Duodenal mucosa (tissue), 2 donors: ENCODE measurements around the gene BID.

Experiments used
- H3K27ac ChIP-seq: one replicate; pipeline ENCODE4 v1.7.0; 2013; ENCODE audit warnings: low read depth, low read length
- H3K27me3 ChIP-seq, 2 donors: one replicate each; pipeline ENCODE4 v1.7.0; 2013; ENCODE audit warnings: low read length in 2 of 2, control low read depth in 1 of 2; ENCODE audit not compliant: insufficient read depth in 2 of 2, control insufficient read depth in 1 of 2
- H3K36me3 ChIP-seq, 2 donors: one replicate each; pipeline ENCODE4 v1.7.0; 2013; ENCODE audit warnings: low read length in 2 of 2, control low read depth in 1 of 2; ENCODE audit not compliant: insufficient read depth in 2 of 2, control insufficient read depth in 1 of 2
- H3K4me1 ChIP-seq, 2 donors: one replicate each; pipeline ENCODE4 v1.7.0; 2013; ENCODE audit warnings: low read length in 2 of 2, control low read depth in 1 of 2; ENCODE audit not compliant: insufficient read depth in 2 of 2, control insufficient read depth in 1 of 2
- H3K4me3 ChIP-seq, 2 donors: one replicate each; pipeline ENCODE4 v1.7.0; 2013; ENCODE audit warnings: low read length in 2 of 2, low read depth in 1 of 2
- H3K9ac ChIP-seq, 2 donors: one replicate each; pipeline ENCODE4 v1.7.0; 2013; ENCODE audit warnings: low read length in 2 of 2, low read depth in 1 of 2
- H3K9me3 ChIP-seq, 2 donors: one replicate each; pipeline ENCODE4 v1.7.0; 2013; ENCODE audit warnings: low read length in 2 of 2, control low read depth in 1 of 2; ENCODE audit not compliant: control insufficient read depth in 1 of 2

The BID gene

GRCh38 chr22:17777717-17778044, 3.4 kb upstream of the BID start:
- H3K27ac ChIP-seq, result peak overlapping the region; percentile 38
- peak overlapping the region; percentile 28 to 70 for H3K9ac ChIP-seq
- H3K36me3 ChIP-seq, result no peaks in the 10 kb centered on the region
- H3K4me3 ChIP-seq, result peak overlapping the region; percentile 53 to 77
- no peaks in the 10 kb centered on the region for H3K9me3 ChIP-seq
- no peaks in the 10 kb centered on the region for H3K27me3 ChIP-seq
- peaks cover 27 to 37% of the 10 kb centered on the region in 2 donors for H3K4me1 ChIP-seq

DNA sequence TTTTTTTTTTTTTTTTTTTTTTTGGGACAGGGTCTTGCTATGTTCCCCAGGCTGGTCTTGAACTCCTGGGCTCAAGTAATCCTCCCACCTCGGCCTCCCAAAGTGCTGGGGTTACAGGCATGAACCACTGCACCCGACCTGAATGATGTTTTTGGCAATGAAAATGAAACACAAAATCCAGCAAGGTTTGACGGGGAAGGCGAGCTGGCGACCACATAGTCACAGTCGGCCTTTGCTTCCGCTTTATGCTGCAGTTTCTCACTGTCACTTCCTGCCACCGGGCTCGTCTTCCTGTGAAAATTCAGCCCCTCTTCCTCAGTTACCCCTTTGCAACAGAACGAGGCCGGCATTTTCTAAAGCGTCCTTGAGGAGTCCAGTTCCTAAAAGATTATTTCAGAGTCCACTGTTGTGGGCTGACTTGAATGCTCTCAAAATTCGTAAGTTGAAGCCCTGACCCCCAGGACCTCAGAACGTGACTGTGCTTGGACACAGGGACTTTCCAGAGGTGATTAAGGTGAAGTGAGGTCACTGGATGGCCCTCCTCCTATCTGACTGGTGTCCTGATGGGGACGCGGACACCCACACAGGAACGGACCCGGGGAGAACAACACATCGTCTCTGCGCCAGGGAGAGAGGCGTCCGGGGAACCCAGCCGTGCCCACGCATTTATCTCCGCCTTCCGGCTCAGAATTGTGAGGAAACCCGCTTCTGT, 2.9 kb upstream of the BID start:
- H3K36me3 ChIP-seq, result no peaks in the 10 kb centered on the region
- peak overlapping the region; percentile 28 to 70 for H3K9ac ChIP-seq
- H3K27me3 ChIP-seq, result no peaks in the 10 kb centered on the region
- peak overlapping the region; percentile 53 to 77 for H3K4me3 ChIP-seq
- peaks cover 26 to 37% of the 10 kb centered on the region in 2 donors for H3K4me1 ChIP-seq
- peak overlapping the region; percentile 38 for H3K27ac ChIP-seq
- no peaks in the 10 kb centered on the region for H3K9me3 ChIP-seq

DNA sequence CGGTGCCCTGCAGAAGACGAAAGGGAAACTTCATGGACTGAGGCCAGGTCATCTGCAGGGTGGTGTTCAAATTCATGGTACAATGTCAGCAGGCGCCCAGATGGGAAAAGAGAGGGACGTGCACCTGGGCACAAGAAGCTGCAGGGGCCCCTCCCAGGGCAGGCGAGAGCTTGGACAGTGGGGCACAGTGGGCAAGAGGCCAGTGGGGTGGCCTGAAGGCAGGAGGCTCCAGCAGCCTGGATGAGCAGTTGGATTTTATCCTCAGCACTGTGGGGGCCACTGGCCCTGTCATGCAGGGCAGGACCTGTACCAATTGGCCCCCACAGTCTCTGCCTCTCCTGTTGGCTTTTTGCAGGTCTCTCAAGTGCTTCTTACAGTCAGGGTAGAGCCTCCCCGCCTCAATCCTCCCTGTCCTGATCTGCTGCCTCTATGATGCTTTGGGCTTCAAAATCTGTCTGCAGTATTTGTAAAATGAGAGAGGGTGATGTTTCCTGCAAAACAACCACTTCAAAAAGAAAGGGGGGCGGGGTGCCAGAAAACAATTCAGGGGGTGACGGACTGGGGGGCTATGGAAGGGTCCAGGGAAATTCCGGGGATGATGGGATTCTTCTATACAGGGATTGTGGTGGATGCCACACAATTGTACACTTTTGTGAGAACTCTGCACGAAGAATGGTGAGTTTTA, 1.7 kb upstream of the BID start:
- Histone ChIP-seq H3K9me3 (no peaks in the 10 kb centered on the region), H3K4me1 (peaks cover 23 to 39% of the 10 kb centered on the region in 2 donors), H3K27ac (no peak overlapping the region), H3K9ac (no peak overlapping the region), H3K36me3 (no peaks in the 10 kb centered on the region), H3K4me3 (no peak overlapping the region), H3K27me3 (no peaks in the 10 kb centered on the region)

GRCh38 chr22:17774926-17775685, 837 bp upstream of the BID start:
- Histone ChIP-seq H3K27me3 (no peaks in the 10 kb centered on the region), H3K9me3 (no peaks in the 10 kb centered on the region), H3K4me3 (no peak overlapping the region), H3K9ac (no peak overlapping the region), H3K36me3 (no peaks in the 10 kb centered on the region), H3K27ac (no peak overlapping the region), H3K4me1 (peaks cover 23 to 40% of the 10 kb centered on the region in 2 donors)

DNA sequence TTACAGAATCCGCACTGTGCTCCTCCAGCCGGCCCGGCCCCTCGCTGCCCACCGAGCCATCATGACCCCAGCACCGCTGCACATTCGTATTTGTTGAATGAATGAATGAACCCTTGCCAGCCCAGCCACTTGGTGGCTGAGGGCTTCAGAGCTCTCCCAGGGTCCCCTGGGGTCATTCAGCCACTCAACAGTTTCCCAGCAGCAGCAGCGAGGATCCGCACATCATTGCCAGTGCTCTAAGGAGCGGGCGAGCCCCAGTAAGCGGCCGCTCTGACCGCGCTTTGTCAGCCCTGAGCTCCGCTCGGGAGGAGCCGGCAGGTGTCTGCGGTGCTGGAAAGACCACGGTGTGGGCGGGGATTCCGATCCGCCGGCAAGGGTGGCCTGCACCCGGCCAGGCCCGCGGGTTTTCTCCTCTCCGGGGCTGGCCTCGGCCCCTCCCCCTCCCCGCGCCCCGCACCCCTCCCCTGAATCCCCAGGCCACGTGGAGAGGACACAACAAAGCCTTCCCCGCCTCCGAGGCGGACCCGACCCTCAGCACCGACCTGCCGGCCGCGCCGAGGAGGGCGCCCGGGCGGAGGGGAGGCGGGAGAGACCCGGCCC, 563 bp downstream of the BID start:
- Histone ChIP-seq H3K9me3 (no peaks in the 10 kb centered on the region), H3K4me3 (peak overlapping the region; percentile 56 to 79), H3K4me1 (peaks cover 33 to 41% of the 10 kb centered on the region in 2 donors), H3K9ac (peak overlapping the region; percentile 57 to 60), H3K36me3 (peaks cover 0 to 4% of the 10 kb centered on the region in 2 donors), H3K27ac (peak overlapping the region; percentile 62), H3K27me3 (no peaks in the 10 kb centered on the region)

- H3K4me3 ChIP-seq, result peak overlapping the region; percentile 56 to 79
- peak overlapping the region; percentile 57 to 60 for H3K9ac ChIP-seq
- no peaks in the 10 kb centered on the region for H3K9me3 ChIP-seq
- H3K36me3 ChIP-seq, result peaks cover 0 to 4% of the 10 kb centered on the region in 2 donors
- peaks cover 37 to 41% of the 10 kb centered on the region in 2 donors for H3K4me1 ChIP-seq
- no peak overlapping the region for H3K27ac ChIP-seq
- H3K27me3 ChIP-seq, result no peaks in the 10 kb centered on the region
Observed at GRCh38 chr22:17772958-17773605, 1.2 kb downstream of the BID start.

DNA sequence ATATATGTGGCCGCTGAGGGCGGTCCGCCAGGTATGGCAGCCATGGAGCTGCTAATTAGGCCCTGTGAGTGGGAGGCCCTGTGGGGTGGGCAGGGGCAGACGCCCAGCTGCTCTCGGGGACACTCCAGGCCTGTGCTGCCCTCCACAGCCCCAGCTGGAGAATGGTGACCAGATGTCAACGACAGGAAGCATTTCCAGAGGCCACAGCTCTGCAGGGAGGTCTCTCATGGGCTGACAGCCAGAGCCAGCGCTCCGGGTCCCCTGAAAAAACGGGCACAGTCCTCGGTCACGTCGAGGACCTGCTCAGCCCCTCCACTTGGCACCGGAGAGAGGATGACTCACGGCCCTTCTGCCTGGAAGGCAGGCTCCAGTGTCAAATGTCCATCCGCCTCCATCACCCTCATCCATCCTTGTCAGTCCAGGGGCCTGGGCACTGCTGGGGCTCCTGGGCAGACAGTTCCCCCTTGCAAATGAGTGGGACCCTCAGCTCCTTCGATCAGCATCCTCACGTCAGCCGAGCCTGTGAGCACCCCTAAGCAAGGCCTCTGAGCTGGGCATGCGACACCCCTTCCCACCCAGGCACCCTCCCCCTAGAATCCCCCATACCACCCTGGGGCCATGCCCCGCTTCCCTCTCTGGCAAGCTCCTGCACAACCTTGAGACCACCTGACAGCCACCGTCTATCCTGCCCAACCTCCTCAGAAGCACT, 1.9 kb downstream of the BID start:
- Histone ChIP-seq H3K36me3 (peaks cover 0 to 4% of the 10 kb centered on the region in 2 donors), H3K4me1 (peaks cover 43 to 47% of the 10 kb centered on the region in 2 donors), H3K27me3 (no peaks in the 10 kb centered on the region), H3K4me3 (peak overlapping the region; percentile 56 to 79), H3K27ac (no peak overlapping the region), H3K9ac (peak overlapping the region in 1 of 2 donors; percentile 60), H3K9me3 (no peaks in the 10 kb centered on the region)

DNA sequence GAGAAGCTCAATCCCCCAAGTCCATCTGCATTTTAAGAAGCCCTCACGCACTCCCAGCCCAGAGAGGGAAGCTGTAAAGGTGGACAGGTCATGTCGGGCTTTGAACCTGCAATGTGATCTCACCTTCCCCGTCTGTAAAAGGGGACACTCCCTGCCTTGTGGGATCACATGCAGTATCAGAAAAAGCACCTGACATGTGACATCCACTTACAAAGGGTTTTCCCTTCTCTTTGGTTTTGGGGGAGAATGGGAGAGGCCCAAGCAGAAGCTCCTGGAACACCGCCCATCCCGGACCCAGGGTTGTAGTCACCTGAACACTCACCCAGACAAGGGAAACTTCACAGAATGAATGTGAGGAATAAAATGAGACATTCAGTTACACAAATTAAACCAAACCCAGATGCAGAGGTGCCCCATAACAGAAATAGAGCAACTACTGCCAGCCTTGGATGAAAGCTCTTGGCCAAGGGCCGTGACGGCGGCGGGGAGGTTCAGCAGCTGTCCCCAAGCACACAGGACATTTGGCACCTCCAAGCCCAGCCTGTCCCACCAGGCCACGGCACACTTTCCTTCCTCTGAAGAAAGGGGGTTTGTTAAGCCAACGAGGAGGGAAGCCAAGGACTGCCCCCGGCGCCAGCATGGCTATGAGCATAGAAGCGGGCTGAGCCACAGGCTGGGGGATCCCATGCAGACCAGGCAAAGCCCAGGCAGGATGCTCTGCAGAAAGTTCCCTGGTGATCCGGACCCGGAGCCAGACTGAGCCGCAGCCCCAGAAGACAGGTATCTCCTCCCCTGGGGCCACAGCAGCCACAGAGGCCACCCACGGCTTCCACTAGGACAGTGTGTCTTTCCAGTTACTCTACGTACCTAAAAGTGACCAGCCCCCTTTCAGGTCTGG, 3.8 kb downstream of the BID start:
- Histone ChIP-seq H3K27ac (no peak overlapping the region), H3K9me3 (no peaks in the 10 kb centered on the region), H3K4me1 (peaks cover 43 to 46% of the 10 kb centered on the region in 2 donors), H3K27me3 (no peaks in the 10 kb centered on the region), H3K4me3 (no peak overlapping the region), H3K36me3 (peaks cover 0 to 4% of the 10 kb centered on the region in 2 donors), H3K9ac (no peak overlapping the region)
